Right cardiac atrium (tissue), 5 donors: ENCODE measurements around the gene PPP2R3B. TPM values are rescaled to one million over a fixed set of nuclear protein-coding genes. Genes with fewer than 3 reads are reported as not detected.
"Not testable (repeated sequence)": the region's sequence is repeated elsewhere in the genome, so short reads cannot be mapped to it uniquely, and the experiment has no call there.

Experiments
- ATAC-seq, 2 donors: fragments of 200-7000 bp; cut with Tn5 transposase; one replicate each; pipeline versions ENCODE4 v1.8.0 to v1.9.1; 2020; ENCODE audit warnings: moderate library complexity in 2 of 2, mild to moderate bottlenecking in 1 of 2
- DNase-seq, 3 donors: peaks; one replicate each; pipeline ENCODE4 v3.0.0-alpha.2; 2020
- H3K27ac ChIP-seq: one replicate; pipeline ENCODE4 v1.5.1; 2013; ENCODE audit warnings: mild to moderate bottlenecking, low read length, control low read depth, moderate library complexity
- H3K27me3 ChIP-seq: one replicate; pipeline ENCODE4 v1.6.1; 2013; ENCODE audit not compliant: control insufficient read depth, insufficient read depth
- H3K4me1 ChIP-seq: one replicate; pipeline ENCODE4 v1.6.1; 2013; ENCODE audit warnings: low read length; ENCODE audit not compliant: control insufficient read depth, insufficient read depth
- H3K4me3 ChIP-seq: one replicate; pipeline ENCODE4 v1.5.1; 2013; ENCODE audit warnings: low read length, control low read depth
- H3K9me3 ChIP-seq: one replicate; pipeline ENCODE4 v1.6.1; 2013; ENCODE audit warnings: low read length; ENCODE audit not compliant: control insufficient read depth
- WGBS: extraction: QIAGEN DNeasy Blood & Tissue Kit; methylation state at CpG from one replicate; pipeline ENCODE4 v1.1.7; 2013; 5-methylcytosine and 5-hydroxymethylcytosine counted together
- intact Hi-C, 4 donors: fragments of 100-400 bp; cut with DNase I; formaldehyde crosslinking; loops; one replicate each; pipeline versions ENCODE4 v1.11.0 to v1.14.0; 2022 to 2023
- polyA plus RNA-seq: library from polyadenylated mRNA; stranded (reverse); fragments of 200-250 nt; gene quantifications from one replicate; pipeline ENCODE4 v1.2.3, GENCODE V29; 2013
- total RNA-seq, 4 donors: library from RNA; stranded (reverse); fragmentation: NEBNext Ultra II Directional; extraction: Animal tissue kit (Norgen Biotek cat#: 25700); gene quantifications; one replicate each; pipeline ENCODE4 v1.2.1, GENCODE V29; 2021
- donor health status: healthy with polysubstance abuse.
- donor health status: DM: no; HTN: yes; CAD: no.
- donor health status: DM: no; HTN: no; CAD: no.
- donor health status: DM: no; HTN: yes; CAD: no; lungs with severe emphysema.
- donor health status: DM: yes; HTN: yes; CAD: no.

The PPP2R3B gene
- total and polyA plus RNA-seq, 5 donors, result 101 to 163 (median 141) TPM

DNA sequence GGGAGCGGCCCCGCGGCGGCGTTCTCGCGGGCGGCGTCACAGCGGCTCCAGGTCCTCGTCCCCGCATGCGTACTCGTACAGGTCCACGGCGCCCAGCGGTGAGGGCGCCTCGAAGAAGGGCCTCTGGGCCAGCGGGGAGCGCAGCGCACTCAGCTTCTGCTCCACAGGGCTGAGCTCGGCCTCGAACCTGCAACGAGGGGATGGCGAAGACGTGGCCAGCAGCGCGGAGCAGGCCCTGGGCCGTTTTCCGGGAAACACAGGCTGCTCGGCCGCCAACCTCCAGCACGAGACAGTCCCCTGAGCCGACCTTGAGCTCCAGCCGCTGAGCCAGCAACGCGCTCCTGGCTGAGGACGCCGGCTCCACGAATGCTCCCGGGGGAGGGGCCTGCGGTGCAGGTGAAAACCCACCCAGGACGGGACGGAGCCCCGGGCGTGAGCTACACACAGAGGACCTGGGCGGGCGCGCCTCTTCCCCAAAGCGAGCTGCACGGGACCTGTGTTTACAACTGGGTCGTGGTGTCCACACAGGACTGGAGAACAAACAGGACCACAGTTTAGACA is 52.3 kb downstream of the PPP2R3B start:
- Histone ChIP-seq H3K27ac (no peak overlapping the region), H3K4me1 (no peaks in the 10 kb centered on the region), H3K4me3 (no peak overlapping the region), H3K27me3 (no peaks in the 10 kb centered on the region), H3K9me3 (no peaks in the 10 kb centered on the region)
- ATAC-seq, result no peak
- DNase-seq, result peak; percentile 10 to 60 (median 56)
- WGBS, result 96% methylated on average over 53 of the region's 53 CpGs
- intact Hi-C loops, result no loop called here

DNA sequence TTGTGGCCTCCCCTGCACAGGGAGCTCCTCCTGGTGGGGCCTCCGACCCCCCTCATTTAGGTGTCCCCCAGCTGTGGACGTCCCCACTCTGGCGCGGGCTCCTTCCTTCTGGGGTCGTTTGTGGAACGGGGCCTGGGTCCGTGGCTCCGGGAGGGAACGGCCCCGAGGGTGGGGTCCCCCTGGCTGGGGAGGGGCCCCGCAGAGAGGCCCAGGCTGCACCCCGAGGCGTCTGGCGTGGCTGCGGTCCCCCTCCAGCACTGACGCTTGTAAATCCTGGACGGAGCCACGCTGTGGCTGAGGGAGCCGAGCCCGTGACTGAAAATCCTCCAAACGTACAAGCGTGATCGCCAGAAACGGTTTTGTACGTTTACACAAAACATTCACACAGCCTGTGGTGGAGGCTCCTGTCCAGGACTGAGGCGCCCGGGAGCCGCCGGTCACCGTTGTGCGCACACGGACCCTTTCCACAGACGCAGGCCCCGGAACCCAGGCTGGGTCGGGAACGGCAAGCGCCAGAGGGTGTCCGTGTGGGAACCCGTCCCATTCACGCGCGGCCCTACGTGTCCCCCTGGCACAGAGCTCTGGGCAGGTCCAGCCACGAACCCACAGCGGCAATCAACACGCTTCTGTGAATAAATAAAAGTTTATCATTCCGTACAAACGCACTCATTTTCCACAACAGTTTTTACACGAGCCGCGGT is 52.9 kb downstream of the PPP2R3B start:
- 92% methylated on average over 51 of the region's 51 CpGs for WGBS
- H3K4me1 ChIP-seq, result no peaks in the 10 kb centered on the region
- no peaks in the 10 kb centered on the region for H3K9me3 ChIP-seq
- no peak for ATAC-seq
- H3K4me3 ChIP-seq, result no peak overlapping the region
- DNase-seq, result peak; percentile 12 to 60 (median 44)
- intact Hi-C loops, result no loop called here
- H3K27ac ChIP-seq, result no peak overlapping the region
- H3K27me3 ChIP-seq, result no peaks in the 10 kb centered on the region

DNA sequence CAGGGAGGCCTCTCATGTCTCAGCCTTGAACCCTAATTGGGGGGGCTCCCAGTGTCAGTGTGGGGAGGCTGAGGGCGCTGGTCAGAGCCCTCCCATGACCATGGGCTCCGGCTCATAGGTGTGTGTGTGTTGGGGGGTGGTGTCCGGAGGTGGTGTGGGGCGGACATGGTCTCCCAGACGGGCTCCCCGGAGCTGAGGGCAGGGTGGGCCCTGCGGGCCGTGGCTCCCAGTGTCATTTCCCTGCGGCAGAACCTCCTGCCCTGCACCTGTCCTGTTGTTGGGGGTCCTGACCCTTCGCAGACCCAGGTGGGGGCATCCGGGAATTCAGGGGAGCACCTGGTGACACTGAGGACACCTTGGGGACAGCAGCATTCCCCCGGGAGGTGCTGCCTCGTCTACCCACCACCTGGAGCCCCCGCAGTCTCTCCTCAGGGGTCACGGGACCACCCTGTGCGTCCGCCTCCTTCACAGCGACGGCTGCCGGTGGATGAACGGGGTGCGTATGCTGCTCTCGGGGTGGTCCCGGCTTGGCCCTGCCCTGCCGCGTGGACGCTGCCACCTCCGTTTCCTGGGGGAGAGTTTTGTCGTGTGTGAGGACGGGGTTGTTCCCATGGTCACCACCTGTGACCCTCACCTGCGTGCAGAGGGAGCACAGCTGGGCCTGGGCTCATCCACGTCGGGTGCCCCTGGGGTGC is 53.6 kb downstream of the PPP2R3B start:
- ATAC-seq, result no peak

DNA sequence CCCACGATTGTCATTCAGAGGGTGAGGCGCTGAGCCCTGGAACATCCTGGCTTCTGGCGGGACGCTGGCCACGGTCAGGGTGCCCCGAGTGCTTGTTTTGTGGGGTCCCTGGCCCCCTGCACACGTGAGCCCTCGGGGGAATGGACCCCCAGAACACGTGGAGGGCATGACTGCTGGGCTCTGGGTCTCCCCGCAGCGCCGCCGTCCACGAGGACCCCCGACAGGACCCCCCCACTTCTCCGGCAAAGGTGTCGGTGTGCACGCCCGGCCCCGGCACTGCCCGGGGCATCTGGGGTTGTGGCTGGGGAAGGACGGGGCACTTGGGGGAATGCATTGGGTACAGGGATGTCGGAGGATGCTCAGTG is 54.2 kb downstream of the PPP2R3B start:
- 94% methylated on average over 23 of the region's 23 CpGs for WGBS
- Histone ChIP-seq H3K4me3 (no peak overlapping the region), H3K4me1 (no peaks in the 10 kb centered on the region), H3K9me3 (no peaks in the 10 kb centered on the region), H3K27me3 (no peaks in the 10 kb centered on the region), H3K27ac (no peak overlapping the region)
- intact Hi-C loops, result no loop called here
- DNase-seq (peak in 1 of 3 donors; percentile 37), ATAC-seq (peak in 1 of 2 donors; percentile 4)

More for the DNA sequence above, 53.6 kb downstream of the PPP2R3B start:
- intact Hi-C loops, result no loop called here
- Histone ChIP-seq H3K9me3 (no peaks in the 10 kb centered on the region), H3K27me3 (no peaks in the 10 kb centered on the region), H3K4me1 (no peaks in the 10 kb centered on the region), H3K27ac (no peak overlapping the region), H3K4me3 (no peak overlapping the region)
- DNase-seq, result peak in 2 of 3 donors; percentile 32 to 59
- WGBS, result 93% methylated on average over 33 of the region's 33 CpGs

DNA sequence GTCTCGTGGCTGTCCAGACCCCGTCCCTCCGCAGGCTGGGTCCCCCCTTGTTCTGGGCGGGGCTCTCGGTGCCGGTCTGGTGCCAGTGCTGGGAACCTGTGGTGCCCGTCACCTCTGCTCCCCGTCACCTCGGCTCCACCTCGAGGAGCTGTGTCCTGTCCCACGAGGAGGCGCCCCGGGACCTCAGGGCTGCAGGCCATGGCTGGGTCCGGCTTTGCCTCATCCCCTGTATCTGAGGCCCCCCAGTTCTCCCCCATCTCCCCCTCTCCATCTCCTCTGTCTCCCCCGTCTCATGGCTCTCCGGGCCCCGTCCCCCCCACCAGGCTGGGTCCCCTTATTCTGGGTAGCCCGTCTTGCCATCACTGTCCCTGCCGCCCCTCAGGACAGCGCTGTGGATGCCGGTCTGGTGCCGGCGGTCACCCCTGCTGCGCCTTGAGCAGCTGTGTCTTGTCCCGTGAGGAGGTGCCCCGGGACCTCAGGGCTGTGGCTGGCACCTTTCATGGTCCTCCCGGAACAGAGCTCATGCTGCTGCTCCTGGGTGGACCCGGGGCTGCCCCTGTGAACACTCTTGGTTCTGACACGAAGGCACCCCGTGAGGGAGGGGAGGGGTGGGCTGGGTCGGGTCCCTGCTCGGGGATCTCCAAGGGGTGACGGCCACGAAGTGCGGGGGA is 54.7 kb downstream of the PPP2R3B start:
- Histone ChIP-seq H3K9me3 (no peaks in the 10 kb centered on the region), H3K4me3 (no peak overlapping the region), H3K27ac (no peak overlapping the region), H3K27me3 (no peaks in the 10 kb centered on the region), H3K4me1 (no peaks in the 10 kb centered on the region)
- 59% methylated on average over 35 of the region's 35 CpGs for WGBS
- ATAC-seq (peak; percentile 11 to 18), DNase-seq (peak in 2 of 3 donors; percentile 49 to 56)
- intact Hi-C loops, result no loop called here

DNA sequence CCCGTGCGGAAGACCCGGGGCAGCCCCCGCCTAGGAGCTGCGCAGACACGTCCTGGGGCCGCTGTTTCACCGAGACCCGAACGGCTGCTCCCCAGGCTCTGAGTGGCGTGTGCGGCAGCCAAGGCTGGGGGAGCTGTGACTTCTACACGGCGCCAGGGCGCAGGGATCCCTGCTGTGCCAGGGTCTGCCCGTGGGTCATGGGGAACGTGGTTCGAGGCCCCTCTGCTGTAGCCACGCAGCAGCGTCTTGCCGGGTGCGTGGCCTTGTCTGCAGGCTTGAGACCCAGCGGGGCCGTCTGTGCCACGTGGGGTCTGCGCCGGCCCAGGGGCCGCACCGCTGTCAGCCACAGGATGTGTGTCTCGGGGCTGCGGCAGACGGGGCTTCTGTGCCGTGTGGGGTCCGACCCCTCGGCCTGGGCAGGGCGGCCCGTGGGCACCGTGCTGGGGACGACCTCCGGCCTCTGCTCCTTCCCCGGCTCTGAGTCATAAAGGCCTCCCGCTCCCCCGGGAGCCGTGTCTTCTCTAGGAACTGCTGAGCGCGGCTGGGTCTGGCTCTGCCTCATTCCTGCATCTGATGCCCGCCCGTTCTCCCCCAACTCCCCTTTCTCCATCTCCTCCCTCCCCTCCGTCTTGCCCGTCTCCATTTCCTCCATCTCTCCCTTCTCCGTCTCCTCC is 55.4 kb downstream of the PPP2R3B start:
- intact Hi-C loops, result no loop called here
- Histone ChIP-seq H3K4me3 (no peak overlapping the region), H3K27ac (no peak overlapping the region), H3K27me3 (no peaks in the 10 kb centered on the region), H3K4me1 (no peaks in the 10 kb centered on the region), H3K9me3 (no peaks in the 10 kb centered on the region)
- peak; percentile 48 to 58 for ATAC-seq
- peak in 2 of 3 donors; percentile 68 to 69 for DNase-seq
- 4% methylated on average over 51 of the region's 51 CpGs for WGBS

DNA sequence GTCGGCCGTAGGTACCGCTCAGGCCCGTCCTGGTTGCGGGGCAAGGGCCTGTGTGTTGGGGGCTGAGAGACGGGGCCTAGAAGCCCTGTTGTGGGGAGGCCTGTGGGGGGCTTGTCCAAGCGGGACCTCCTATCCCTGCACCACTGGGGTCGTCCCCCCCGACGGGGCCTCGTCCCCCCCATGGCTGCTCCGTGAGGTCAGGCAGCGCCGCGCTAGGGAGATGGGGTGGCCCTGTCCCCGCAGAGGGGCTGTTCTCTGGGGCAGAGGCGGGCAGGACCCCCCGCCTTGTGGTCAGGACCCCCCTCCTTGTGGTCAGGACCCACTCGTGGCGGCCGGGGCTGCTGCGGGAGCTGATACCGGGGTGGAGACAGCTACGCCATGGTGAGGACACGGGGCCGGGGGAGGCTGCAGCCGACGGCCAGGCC is 56.0 kb downstream of the PPP2R3B start:
- 18% methylated on average over 28 of the region's 28 CpGs for WGBS
- Histone ChIP-seq H3K27ac (no peak overlapping the region), H3K4me1 (no peaks in the 10 kb centered on the region), H3K4me3 (no peak overlapping the region), H3K9me3 (no peaks in the 10 kb centered on the region), H3K27me3 (no peaks in the 10 kb centered on the region)
- ATAC-seq (peak; percentile 4 to 9), DNase-seq (peak in 1 of 3 donors; percentile 11)
- intact Hi-C loops, result no loop called here

DNA sequence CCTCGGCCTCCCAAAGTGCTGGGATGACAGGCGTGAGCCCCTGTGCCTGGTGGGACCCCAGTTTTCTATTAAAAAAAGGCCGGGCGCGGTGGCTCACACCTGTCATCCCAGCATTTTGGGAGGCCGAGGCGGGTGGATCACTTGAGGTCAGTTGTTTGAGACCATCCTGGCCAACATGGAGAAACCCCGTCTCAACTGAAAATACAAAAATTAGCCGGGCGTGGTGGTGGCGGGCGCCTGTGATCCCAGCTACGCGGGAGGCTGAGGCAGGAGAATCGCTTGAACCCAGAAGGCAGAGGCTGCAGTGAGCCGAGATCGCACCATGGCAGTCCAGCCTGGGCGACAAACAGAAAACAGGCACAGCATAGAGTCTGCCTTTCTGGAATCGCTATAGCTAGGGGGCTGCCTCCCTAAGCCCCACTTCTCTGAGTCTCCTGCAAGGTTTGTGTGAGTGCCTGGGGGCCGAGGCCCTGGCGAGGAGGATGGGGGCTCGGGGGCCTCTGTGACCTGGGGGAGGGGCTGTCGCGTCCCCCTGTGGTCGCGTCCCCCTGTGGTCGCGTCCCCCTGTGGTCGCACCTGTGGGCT is 56.5 kb downstream of the PPP2R3B start:
- H3K9me3 ChIP-seq, H3K4me1 ChIP-seq, H3K4me3 ChIP-seq, intact Hi-C loops, ATAC-seq, H3K27ac ChIP-seq, H3K27me3 ChIP-seq: not testable (repeated sequence)
- DNase-seq, result peak in 2 of 3 donors; percentile 25 to 32
- 73% methylated on average over 29 of the region's 29 CpGs for WGBS

DNA sequence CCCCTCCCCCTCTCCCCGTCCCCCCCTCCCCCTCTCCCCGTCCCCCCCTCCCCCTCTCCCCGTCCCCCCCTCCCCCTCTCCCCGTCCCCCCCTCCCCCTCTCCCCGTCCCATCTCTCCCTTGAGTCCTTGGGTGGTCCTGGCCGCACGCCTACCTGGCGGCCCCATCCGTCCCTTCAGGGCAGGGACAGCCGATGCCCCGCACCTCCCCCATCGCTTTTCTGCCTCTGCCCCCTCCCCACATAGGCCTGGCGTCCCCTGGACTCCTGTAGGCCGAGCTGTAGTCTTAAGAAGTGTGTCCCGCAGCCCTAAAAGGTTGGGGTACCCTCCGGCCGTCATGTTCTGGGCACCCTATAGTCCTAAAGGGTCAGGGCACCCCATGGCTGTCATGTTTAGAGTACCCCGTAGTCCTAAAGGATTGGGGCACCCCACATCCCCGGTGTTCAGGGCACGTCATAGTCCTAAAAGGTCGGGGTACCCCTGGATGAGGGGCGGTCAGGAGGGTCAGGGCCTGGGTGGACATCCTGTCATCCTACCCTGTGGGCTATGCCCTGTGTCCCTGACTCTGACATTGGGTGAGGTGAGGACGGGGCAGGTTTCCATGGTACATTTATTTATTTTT is 57.3 kb downstream of the PPP2R3B start:
- no peaks in the 10 kb centered on the region for H3K27me3 ChIP-seq

DNA sequence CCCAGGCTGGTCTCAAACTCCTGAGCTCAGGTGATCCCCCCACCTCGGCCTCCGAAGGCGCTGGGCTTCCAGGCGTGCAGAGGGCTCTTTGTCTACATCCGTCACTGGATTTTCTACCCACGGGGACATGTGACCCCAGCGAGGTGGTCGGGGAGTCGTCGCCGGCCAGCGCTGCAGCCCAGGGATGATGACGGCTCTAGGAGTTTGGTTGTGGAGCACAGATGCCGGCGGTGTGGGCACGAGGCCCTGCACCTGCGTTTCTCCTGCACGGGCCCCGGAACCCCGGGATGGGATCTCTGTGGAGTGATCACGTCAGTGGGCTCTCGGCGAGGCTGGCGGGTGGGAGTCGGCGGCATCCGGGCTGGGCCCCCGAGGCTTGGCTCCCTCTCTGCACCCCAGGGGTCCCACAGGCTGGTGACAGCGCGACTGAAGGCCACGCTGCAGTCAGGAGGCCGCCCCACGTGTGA is 59.0 kb downstream of the PPP2R3B start:
- Histone ChIP-seq H3K27ac (no peak overlapping the region), H3K27me3 (no peaks in the 10 kb centered on the region), H3K4me1 (no peaks in the 10 kb centered on the region), H3K9me3 (no peaks in the 10 kb centered on the region), H3K4me3 (no peak overlapping the region)
- ATAC-seq (no peak), DNase-seq (peak; percentile 10 to 66 (median 40))
- WGBS, result 87% methylated on average over 33 of the region's 33 CpGs
- intact Hi-C loops, result loop anchor here in 1 of 4 donors (10.0 kb wide), 1 partner anchor 57 kb away; the partner anchor contains the start of gene PPP2R3B

More for the DNA sequence above, 57.3 kb downstream of the PPP2R3B start:
- Histone ChIP-seq H3K27ac (no peak overlapping the region), H3K4me1 (no peaks in the 10 kb centered on the region), H3K9me3 (no peaks in the 10 kb centered on the region), H3K4me3 (no peak overlapping the region)
- intact Hi-C loops, result loop anchor here in 1 of 4 donors (10.0 kb wide), 1 partner anchor 55 kb away; the partner anchor contains the start of gene PPP2R3B
- no peak for ATAC-seq
- peak; percentile 10 to 57 (median 46) for DNase-seq
- WGBS, result 82% methylated on average over 17 of the region's 23 CpGs
